NT2/D1 (cell line): ENCODE results near the gene CHN2.

Source experiments
- SUZ12 ChIP-seq: IDR thresholded peaks from 2 replicates; pipeline ENCODE4 v1.6.1; 2011; ENCODE audit not compliant: insufficient read length, insufficient read depth; ENCODE audit errors: extremely low read depth
- ZNF274 ChIP-seq: IDR thresholded peaks from 2 replicates; pipeline ENCODE4 v1.6.1; 2011; ENCODE audit warnings: mild to moderate bottlenecking, low read depth, low read length

- TF ChIP-seq ZNF274 (no peak), SUZ12 (no peak)
Measured at GRCh38 chr7:29302666-29303395, 108.3 kb downstream of the CHN2 start.
